ENCODE data around the gene PTGER1. TPM values are rescaled to one million over a fixed set of nuclear protein-coding genes. Genes with fewer than 3 reads are reported as not detected.
A peak's percentile ranks its signal among the peaks of the same experiment; 100 is the strongest.

The PTGER1 gene
- total and polyA plus RNA-seq, 9 of the 15 experiments (the other 6 are each of a cell fraction or from before 2014, with no cell fraction given) = 0.06 to 0.36 (median 0.31) TPM; not detected in 5

GRCh38 chr19:14467816-14468215 lies 7.3 kb downstream of the PTGER1 start (continued):
- no peak for TF ChIP-seq RREB1 (CRISPR knock-in tag; IDR thresholded peaks at IDR 0.05)
- TF ChIP-seq ZNF41 (CRISPR knock-in tag; conservative IDR thresholded peaks at IDR 0.05) = no peak
- TF ChIP-seq STAT5A (IDR thresholded peaks at IDR 0.05; ENCODE audit: borderline replicate concordance, low read length) = no peak
- TF ChIP-seq ATF1 (CRISPR knock-in tag; IDR thresholded peaks at IDR 0.05) = no peak
- TF ChIP-seq ATF1 (tag; IDR thresholded peaks at IDR 0.05) = no peak
- no peak for TF ChIP-seq ARHGAP35 (IDR thresholded peaks at IDR 0.05; ENCODE audit: partially characterized antibody)
- 0 out of 2 replicates have a peak, but pooled peaks have one; percentile 6 for TF ChIP-seq MAFK (IDR thresholded peaks at IDR 0.05; ENCODE audit: low read length)
- TF ChIP-seq CREM (IDR thresholded peaks at IDR 0.05; ENCODE audit: low read depth) = no peak
- TF ChIP-seq SOX6 (IDR thresholded peaks at IDR 0.05) = no peak
- no peak for TF ChIP-seq ZNF408 (CRISPR knock-in tag; IDR thresholded peaks at IDR 0.05; ENCODE audit: low read depth)
- TF ChIP-seq CTCFL (IDR thresholded peaks at IDR 0.05; ENCODE audit: borderline replicate concordance, insufficient read depth, low read depth, low read length, poor library complexity, severe bottlenecking) = no peak
- TF ChIP-seq TAF1 (IDR thresholded peaks at IDR 0.05; ENCODE audit: control insufficient read depth, extremely low read depth, insufficient read depth, low read length, severe bottlenecking) = no peak
- TF ChIP-seq PHB (CRISPR knock-in tag; IDR thresholded peaks at IDR 0.05) = no peak
- no peak for TF ChIP-seq DEAF1 (CRISPR knock-in tag; IDR thresholded peaks at IDR 0.05)
- no peak for TF ChIP-seq USF1 (CRISPR knock-in tag; IDR thresholded peaks at IDR 0.05)
- TF ChIP-seq RB1 (IDR thresholded peaks at IDR 0.05; ENCODE audit: low read depth) = peak; percentile 31; the same call in 1 of the 2 replicates
- no peak for TF ChIP-seq FOS (IDR thresholded peaks at IDR 0.05; ENCODE audit: extremely low read depth, insufficient read length)
- no peak for TF ChIP-seq ZNF175 (CRISPR knock-in tag; IDR thresholded peaks at IDR 0.05; ENCODE audit: low read depth)
